Endodermal cell (in vitro differentiated cells): Measurements from ENCODE around the gene ALDH5A1. TPM values are rescaled to one million over a fixed set of nuclear protein-coding genes. Genes with fewer than 3 reads are reported as not detected.

Experiments
- DNase-seq: peaks from one replicate; pipeline ENCODE4 v3.0.0-alpha.2; 2017
- H3K27ac ChIP-seq: 2 replicates; pipeline ENCODE4 v1.5.1; 2013; ENCODE audit warnings: mild to moderate bottlenecking, low read depth, low read length, moderate library complexity
- H3K27me3 ChIP-seq: 2 replicates; pipeline ENCODE4 v1.6.1; 2013; ENCODE audit warnings: mild to moderate bottlenecking, low read length, moderate library complexity; ENCODE audit not compliant: insufficient read depth, control insufficient read depth, poor library complexity, severe bottlenecking
- H3K36me3 ChIP-seq: 2 replicates; pipeline ENCODE4 v1.7.0; 2013; ENCODE audit warnings: mild to moderate bottlenecking, low read length, moderate library complexity; ENCODE audit not compliant: control insufficient read depth, insufficient read depth
- H3K4me1 ChIP-seq: one replicate; pipeline ENCODE4 v1.7.0; 2013; ENCODE audit warnings: low read length; ENCODE audit not compliant: control insufficient read depth, insufficient read depth
- H3K4me3 ChIP-seq: 2 replicates; pipeline ENCODE4 v1.5.1; 2013; ENCODE audit warnings: mild to moderate bottlenecking, low read length, moderate library complexity
- H3K9ac ChIP-seq: 2 replicates; pipeline ENCODE4 v1.6.1; 2013; ENCODE audit warnings: mild to moderate bottlenecking, low read length, moderate library complexity; ENCODE audit not compliant: poor library complexity, severe bottlenecking; ENCODE audit errors: extremely low read depth
- H3K9me3 ChIP-seq: 2 replicates; pipeline ENCODE4 v1.6.1; 2013; ENCODE audit warnings: mild to moderate bottlenecking, low read length, moderate library complexity; ENCODE audit not compliant: control insufficient read depth
- H3K27ac Mint-ChIP-seq: 2 replicates; pipeline ENCODE4 v1.8.0; 2020; ENCODE audit warnings: mixed read lengths
- H3K27me3 Mint-ChIP-seq: 2 replicates; pipeline ENCODE4 v1.8.0; 2021; ENCODE audit warnings: mild to moderate bottlenecking, mixed read lengths; ENCODE audit not compliant: insufficient read depth
- H3K36me3 Mint-ChIP-seq: 2 replicates; pipeline ENCODE4 v1.8.0; 2020; ENCODE audit warnings: low read depth, mixed read lengths
- H3K4me1 Mint-ChIP-seq: 2 replicates; pipeline ENCODE4 v1.8.0; 2020; ENCODE audit warnings: mixed read lengths
- H3K4me3 Mint-ChIP-seq: 2 replicates; pipeline ENCODE4 v1.8.0; 2020; ENCODE audit warnings: mild to moderate bottlenecking, moderate library complexity, mixed read lengths
- H3K9me3 Mint-ChIP-seq: 2 replicates; pipeline ENCODE4 v1.8.0; 2020; ENCODE audit warnings: mild to moderate bottlenecking, mixed read lengths
- CTCF ChIP-seq: fragments of 200-600 bp; sonication (generic); conservative IDR thresholded peaks from 2 replicates; pipeline ENCODE4 v1.5.0; 2021; ENCODE audit warnings: antibody characterized with exemption, mild to moderate bottlenecking
- WGBS, 2 experiments: methylation state at CpG; one replicate each; pipeline versions ENCODE4 v1.1.5 to v1.1.7; 2013; ENCODE audit warnings: missing lambda C conversion rate in 2 of 2, mixed read lengths in 1 of 2; ENCODE audit not compliant: insufficient coverage in 1 of 2, insufficient read length in 1 of 2; 5-methylcytosine and 5-hydroxymethylcytosine counted together
- total RNA-seq, 2 donors: library from RNA; stranded (reverse); fragmentation: NEBNext Ultra II Directional in 1 of 2; extraction: Animal tissue kit (Norgen Biotek cat#: 25700) in 1 of 2; gene quantifications; 2 replicates in 1 of 2; 3 replicates in 1 of 2; pipeline ENCODE4 v1.2.1, GENCODE V29; 2021

ALDH5A1 gene
- total RNA-seq, 2 donors from 2014 or later, result 7.1 to 9.6 TPM

GRCh38 chr6:24513602-24514001 is 18.8 kb downstream of the ALDH5A1 start:
- H3K9me3 Mint-ChIP-seq, result peaks cover 5% of the 10 kb centered on the region
- 89 to 90% methylated on average over 2 to 4 of the region's 4 CpGs for WGBS, 2 experiments
- DNase-seq, result no peak

GRCh38 chr6:24517659-24518543 is 23.1 kb downstream of the ALDH5A1 start:
- no peaks in the 10 kb centered on the region for H3K9me3 Mint-ChIP-seq
- Histone ChIP-seq H3K9ac (no peak overlapping the region), H3K9me3 (no peaks in the 10 kb centered on the region), H3K4me1 (no peaks in the 10 kb centered on the region), H3K36me3 (no peaks in the 10 kb centered on the region), H3K4me3 (no peak overlapping the region), H3K27ac (no peak overlapping the region), H3K27me3 (no peaks in the 10 kb centered on the region)
- 94 to 100% methylated on average over 2 to 4 of the region's 4 CpGs for WGBS, 2 experiments
- no peak for TF ChIP-seq CTCF
- H3K27me3 Mint-ChIP-seq, result no peaks in the 10 kb centered on the region
- no peaks in the 10 kb centered on the region for H3K4me1 Mint-ChIP-seq
- H3K36me3 Mint-ChIP-seq, result peaks cover 13% of the 10 kb centered on the region
- peak overlapping the region; percentile 66 for H3K27ac Mint-ChIP-seq
- no peak overlapping the region for H3K4me3 Mint-ChIP-seq
- no peak for DNase-seq

More at GRCh38 chr6:24513602-24514001, 18.8 kb downstream of the ALDH5A1 start:
- Mint-ChIP-seq H3K27ac (no peak overlapping the region), H3K4me1 (peaks cover 13% of the 10 kb centered on the region), H3K27me3 (peaks cover 3% of the 10 kb centered on the region), H3K4me3 (no peak overlapping the region), H3K36me3 (peaks cover 19% of the 10 kb centered on the region)
- H3K4me3 ChIP-seq, result no peak overlapping the region
- no peak for TF ChIP-seq CTCF
- no peaks in the 10 kb centered on the region for H3K27me3 ChIP-seq
- no peaks in the 10 kb centered on the region for H3K36me3 ChIP-seq
- no peaks in the 10 kb centered on the region for H3K9me3 ChIP-seq
- no peaks in the 10 kb centered on the region for H3K4me1 ChIP-seq
- H3K27ac ChIP-seq, result no peak overlapping the region
- H3K9ac ChIP-seq, result no peak overlapping the region

- H3K36me3 ChIP-seq, result no peaks in the 10 kb centered on the region
- peak; percentile 89 for TF ChIP-seq CTCF
- Mint-ChIP-seq H3K27me3 (no peaks in the 10 kb centered on the region), H3K9me3 (no peaks in the 10 kb centered on the region), H3K27ac (no peak overlapping the region), H3K4me3 (no peak overlapping the region), H3K36me3 (peaks cover under 1% of the 10 kb centered on the region), H3K4me1 (no peaks in the 10 kb centered on the region)
- peak; percentile 87 for DNase-seq
- no peak overlapping the region for H3K27ac ChIP-seq
- no peaks in the 10 kb centered on the region for H3K27me3 ChIP-seq
- WGBS, 2 experiments, result 15 to 24% methylated on average over 5 to 6 of the region's 6 CpGs
- H3K4me1 ChIP-seq, result no peaks in the 10 kb centered on the region
- H3K9ac ChIP-seq, result no peak overlapping the region
- H3K4me3 ChIP-seq, result no peak overlapping the region
- no peaks in the 10 kb centered on the region for H3K9me3 ChIP-seq
Observed at GRCh38 chr6:24520929-24521546, 26.3 kb downstream of the ALDH5A1 start.
